H1 (cell line): ENCODE results near the gene ARHGAP23. TPM values are rescaled to one million over a fixed set of nuclear protein-coding genes. Genes with fewer than 3 reads are reported as not detected.

Source experiments
- CTCF ChIA-PET: fragments of 300-600 bp; sonication (Branson Sonifier 250); formaldehyde crosslinking; loops from one replicate; lab custom pipeline; 2021; ENCODE audit not compliant: partially characterized antibody; lab: Charles Lee
- POLR2A ChIA-PET: fragments of 300-600 bp; sonication (Branson Sonifier 250); formaldehyde crosslinking; loops from one replicate; lab custom pipeline; 2021; ENCODE audit warnings: inconsistent platforms; ENCODE audit not compliant: partially characterized antibody; lab: Charles Lee
- DNase-seq, 2 experiments: peaks; one replicate each; pipeline versions ENCODE4 v3.0.0 to v3.0.0-alpha.2; 2010 to 2022; ENCODE audit warnings: low spot score in 2 of 2, low read depth in 1 of 2, mixed read lengths in 1 of 2
- FAIRE-seq: peaks from 2 replicates; lab custom pipeline; 2011; peaks lifted over from hg19 to GRCh38; lab: Jason Lieb, UNC
- H2AFZ ChIP-seq: 2 replicates; pipeline ENCODE4 v1.8.1; 2012; ENCODE audit warnings: low read length, inconsistent platforms
- H2AK5ac ChIP-seq: 2 replicates; pipeline ENCODE4 v1.6.1; 2013; ENCODE audit warnings: low read depth, low read length
- H2BK120ac ChIP-seq: replicated peaks from 2 replicates; pipeline ENCODE3; 2013; ENCODE audit warnings: low read depth, low read length, inconsistent platforms
- H2BK12ac ChIP-seq: 2 replicates; pipeline ENCODE4 v1.6.1; 2013; ENCODE audit warnings: low read depth, low read length
- H2BK15ac ChIP-seq: 2 replicates; pipeline ENCODE4 v1.6.1; 2013; ENCODE audit warnings: low read length
- H2BK20ac ChIP-seq: 2 replicates; pipeline ENCODE4 v1.6.1; 2013; ENCODE audit warnings: low read length
- H2BK5ac ChIP-seq: 2 replicates; pipeline ENCODE4 v1.6.1; 2013; ENCODE audit warnings: low read depth, low read length
- H3K14ac ChIP-seq: 2 replicates; pipeline ENCODE4 v1.6.1; 2013; ENCODE audit warnings: inconsistent platforms; ENCODE audit not compliant: insufficient read length
- H3K18ac ChIP-seq: 2 replicates; pipeline ENCODE4 v1.6.1; 2013; ENCODE audit warnings: low read length; ENCODE audit errors: extremely low read depth
- H3K23ac ChIP-seq: 2 replicates; pipeline ENCODE4 v1.6.1; 2013; ENCODE audit warnings: inconsistent platforms; ENCODE audit not compliant: insufficient read length
- H3K23me2 ChIP-seq: 2 replicates; pipeline ENCODE4 v1.6.1; 2013; ENCODE audit warnings: low read depth, low read length
- H3K27ac ChIP-seq: 2 replicates; pipeline ENCODE4 v1.6.1; 2011; ENCODE audit warnings: low read depth, low read length, inconsistent platforms
- H3K27me3 ChIP-seq, 4 experiments: replicated peaks in 1 of 4; 1 replicate in 1 of 4; 2 replicates in 3 of 4; pipeline versions ENCODE4 v1.6.1 to v1.8.1; 2011 to 2013; ENCODE audit warnings: low read length in 3 of 4, mild to moderate bottlenecking in 3 of 4, inconsistent platforms in 2 of 4, mixed read lengths in 2 of 4, moderate library complexity in 1 of 4; ENCODE audit not compliant: control insufficient read depth in 3 of 4, insufficient read depth in 3 of 4; ENCODE audit errors: extremely low read depth in 1 of 4
- H3K36me3 ChIP-seq, 4 experiments: 2 replicates each; pipeline versions ENCODE4 v1.6.1 to v1.8.1; 2011 to 2013; ENCODE audit warnings: mild to moderate bottlenecking in 4 of 4, low read length in 3 of 4, moderate library complexity in 2 of 4, control low read depth in 1 of 4, inconsistent platforms in 1 of 4; ENCODE audit not compliant: insufficient read depth in 4 of 4, control insufficient read depth in 2 of 4
- H3K4ac ChIP-seq: replicated peaks from 2 replicates; pipeline ENCODE3; 2013; ENCODE audit warnings: low read length, low read depth, mixed read lengths, inconsistent platforms; ENCODE audit not compliant: insufficient read length
- H3K4me1 ChIP-seq, 4 experiments: replicated peaks in 1 of 4; 1 replicate in 1 of 4; 2 replicates in 3 of 4; pipeline versions ENCODE4 v1.6.1 to v1.8.1; 2011 to 2013; ENCODE audit warnings: low read length in 3 of 4, inconsistent platforms in 2 of 4, mixed read lengths in 1 of 4; ENCODE audit not compliant: insufficient read depth in 4 of 4, control insufficient read depth in 3 of 4
- H3K4me2 ChIP-seq, 2 experiments: 2 replicates each; pipeline versions ENCODE4 v1.6.1 to v1.8.1; 2011 to 2013; ENCODE audit warnings: low read depth in 2 of 2, low read length in 2 of 2, control low read depth in 1 of 2, inconsistent platforms in 1 of 2, mild to moderate bottlenecking in 1 of 2; ENCODE audit not compliant: insufficient read depth in 1 of 2
- H3K4me3 ChIP-seq, 4 experiments: fragments of 200-600, 300-600 bp in 1 of 4; sonication (generic), shearing (Covaris generic), sonication (Bioruptor Twin) in 1 of 4; 2 replicates each; pipeline versions ENCODE4 v1.5.1 to v1.8.1; 2011 to 2016; ENCODE audit warnings: low read length in 4 of 4, low read depth in 3 of 4, control low read depth in 2 of 4, inconsistent platforms in 2 of 4, mild to moderate bottlenecking in 2 of 4, mixed read lengths in 1 of 4, moderate library complexity in 1 of 4; ENCODE audit not compliant: insufficient read depth in 2 of 4; ENCODE audit errors: extremely low read depth in 1 of 4
- H3K56ac ChIP-seq: replicated peaks from 2 replicates; pipeline ENCODE3; 2013; ENCODE audit warnings: low read depth, mild to moderate bottlenecking, mixed read lengths, low read length, inconsistent platforms; ENCODE audit not compliant: insufficient read length
- H3K79me1 ChIP-seq: 2 replicates; pipeline ENCODE4 v1.6.1; 2013; ENCODE audit warnings: low read depth, low read length, control low read depth
- H3K79me2 ChIP-seq, 2 experiments: 2 replicates each; pipeline versions ENCODE4 v1.6.1 to v1.8.1; 2012 to 2013; ENCODE audit warnings: low read length in 2 of 2, mild to moderate bottlenecking in 2 of 2, inconsistent platforms in 1 of 2; ENCODE audit not compliant: insufficient read depth in 2 of 2, control insufficient read depth in 1 of 2
- H3K9ac ChIP-seq, 4 experiments: replicated peaks in 1 of 4; 1 replicate in 1 of 4; 2 replicates in 3 of 4; pipeline versions ENCODE4 v1.6.1 to v1.8.1; 2011 to 2013; ENCODE audit warnings: low read depth in 3 of 4, low read length in 3 of 4, control low read depth in 2 of 4, mild to moderate bottlenecking in 2 of 4, moderate library complexity in 2 of 4, inconsistent platforms in 1 of 4; ENCODE audit errors: extremely low read depth in 1 of 4
- H3K9me3 ChIP-seq, 2 experiments: 2 replicates each; pipeline versions ENCODE4 v1.6.1 to v1.8.1; 2012 to 2013; ENCODE audit warnings: mild to moderate bottlenecking in 2 of 2, moderate library complexity in 2 of 2, control low read depth in 1 of 2, inconsistent platforms in 1 of 2, low read depth in 1 of 2, low read length in 1 of 2, mixed read lengths in 1 of 2; ENCODE audit not compliant: insufficient read depth in 2 of 2
- H4K20me1 ChIP-seq, 2 experiments: replicated peaks in 1 of 2; 2 replicates each; pipeline versions ENCODE3 to v1.8.1; 2011 to 2013; ENCODE audit warnings: inconsistent platforms in 2 of 2, low read length in 2 of 2, mild to moderate bottlenecking in 1 of 2; ENCODE audit not compliant: insufficient read depth in 2 of 2, control insufficient read depth in 1 of 2
- H4K5ac ChIP-seq: 2 replicates; pipeline ENCODE4 v1.6.1; 2013; ENCODE audit warnings: low read length, low read depth, mixed read lengths, inconsistent platforms; ENCODE audit not compliant: insufficient read length
- H4K8ac ChIP-seq: 2 replicates; pipeline ENCODE4 v1.8.0; 2013; ENCODE audit warnings: mild to moderate bottlenecking, moderate library complexity, low read length, inconsistent platforms; ENCODE audit not compliant: insufficient read depth; ENCODE audit errors: extremely low read depth
- H4K91ac ChIP-seq: replicated peaks from 2 replicates; pipeline ENCODE3; 2013; ENCODE audit warnings: low read length, mixed read lengths, inconsistent platforms; ENCODE audit not compliant: insufficient read length
- KDM1A ChIP-seq: fragments of 200-600, 300-600 bp; sonication (generic); IDR thresholded peaks from 2 replicates; pipeline ENCODE4 v1.7.1; 2016; ENCODE audit warnings: mild to moderate bottlenecking, low read length, borderline replicate concordance
- TAF7 ChIP-seq: optimal IDR thresholded peaks from 2 replicates; pipeline ENCODE3; 2011; ENCODE audit warnings: low read depth, mild to moderate bottlenecking, inconsistent platforms, low read length, moderate library complexity, borderline replicate concordance
- polyA plus RNA-seq, 7 experiments: library from polyadenylated mRNA; depleted of rRNA in 3 of 7; stranded (reverse) in 5 of 7; unstranded in 2 of 7; fragments of >200 nt in 5 of 7; fragments of 200-250 nt in 2 of 7; gene quantifications; 1 replicate in 5 of 7; 2 replicates in 1 of 7; 4 replicates in 1 of 7; pipeline versions ENCODE4 v1.2.1 to v1.2.3, GENCODE V29; 2011 to 2013; ENCODE audit warnings: missing spikeins in 2 of 7, mixed read lengths in 2 of 7
- total RNA-seq: library from RNA; stranded (reverse); fragmentation: NEBNext Ultra II Directional; extraction: Animal tissue kit (Norgen Biotek cat#: 25700); gene quantifications from 2 replicates; pipeline ENCODE4 v1.2.1, GENCODE V29; 2021

Gene ARHGAP23
- total and polyA plus RNA-seq, 2 of the 8 experiments (the other 6 are each of a cell fraction or from before 2014, with no cell fraction given): 16.3 to 107 TPM

DNA sequence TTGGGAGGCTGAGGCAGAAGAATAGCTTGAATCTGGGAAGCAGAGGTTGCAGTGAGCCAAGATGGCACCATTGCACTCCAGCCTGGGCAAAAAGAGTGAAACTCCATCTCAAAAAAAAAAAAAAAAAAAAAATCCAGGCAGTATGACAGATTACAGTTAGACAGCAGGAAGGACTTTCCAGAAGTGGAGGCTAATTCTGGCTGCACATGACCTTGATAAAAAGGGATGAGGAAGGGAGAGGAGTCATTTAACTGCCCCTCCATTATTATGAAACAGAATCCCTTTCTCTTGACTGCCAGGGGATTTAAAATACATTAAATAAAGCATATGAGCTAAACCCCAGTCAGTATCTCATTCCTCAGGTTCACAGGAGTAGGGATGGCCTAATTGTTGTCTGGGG, 1.8 kb upstream of the ARHGAP23 start:
- peaks cover 32 to 52% (median 36%) of the 10 kb centered on the region in 4 experiments for H3K4me1 ChIP-seq
- POLR2A ChIA-PET: interaction anchor here (0.8 to 7.6 kb wide), 8 partner anchors 8 to 178 kb away, joined by 3 to 72 read pairs (median 5); no protein-coding TSS in a partner anchor
- CTCF ChIA-PET: interaction anchor here (0.8 to 24.5 kb wide), 10 partner anchors 9 to 115 kb away, joined by 3 to 400 read pairs (median 5); partner anchors contain the start of genes GPR179 and SOCS7

More for the DNA sequence above, 1.8 kb upstream of the ARHGAP23 start:
- Histone ChIP-seq H3K23me2 (peaks cover 6% of the 10 kb centered on the region), H3K27ac (no peak overlapping the region), H3K18ac (no peak overlapping the region), H4K91ac (no peak overlapping the region), H3K9ac (no peak overlapping the region), H3K79me2 (peaks cover 0 to 37% of the 10 kb centered on the region in 2 experiments; a peak in 2 of 4 replicates), H2BK120ac (peak overlapping the region; percentile 21), H3K4ac (no peak overlapping the region), H2BK5ac (no peak overlapping the region), H2AK5ac (no peak overlapping the region), H3K36me3 (no peaks in the 10 kb centered on the region), H3K4me3 (no peak overlapping the region), H3K27me3 (no peaks in the 10 kb centered on the region), H2AFZ (no peak overlapping the region), H2BK20ac (0 out of 2 replicates have a peak overlapping the region, but pooled peaks have one; percentile 32), H3K4me2 (no peak overlapping the region), H3K79me1 (peaks cover 5% of the 10 kb centered on the region), H4K8ac (no peak overlapping the region), H3K56ac (no peak overlapping the region), H2BK12ac (0 out of 2 replicates have a peak overlapping the region, but pooled peaks have one; percentile 27), H2BK15ac (0 out of 2 replicates have a peak overlapping the region, but pooled peaks have one; percentile 31), H3K9me3 (no peaks in the 10 kb centered on the region), H4K5ac (no peak overlapping the region), H4K20me1 (peaks cover 3 to 7% of the 10 kb centered on the region in 2 experiments), H3K23ac (no peak overlapping the region), H3K14ac (no peak overlapping the region)
- FAIRE-seq: no peak
- TF ChIP-seq KDM1A (peak; percentile 68; the same call in 1 of the 2 replicates), TAF7 (no peak)
- TF ChIP-seq, all 59 proteins: peak for 1
- no peak for DNase-seq
